CD4-positive, alpha-beta T cell treated with Interleukin-17A for 1 hour (primary cell): Measurements from ENCODE around the gene TENT4A.

Experiments
- DNase-seq: peaks from one replicate; pipeline ENCODE4 v3.0.0-alpha.2; 2020

Gene TENT4A

GRCh38 chr5:6718718-6719117 lies 5.5 kb downstream of the TENT4A start:
- no peak for DNase-seq

- no peak for DNase-seq
These were observed 6.2 kb downstream of the TENT4A start for GRCh38 chr5:6719417-6719816.

- no peak for DNase-seq
These were observed 6.8 kb downstream of the TENT4A start for GRCh38 chr5:6719896-6720560.

- DNase-seq, result no peak
These were observed 7.3 kb downstream of the TENT4A start for GRCh38 chr5:6720561-6720921.

- no peak for DNase-seq
These were observed 8.2 kb downstream of the TENT4A start for GRCh38 chr5:6721442-6721841.

GRCh38 chr5:6722015-6722414 lies 8.8 kb downstream of the TENT4A start:
- no peak for DNase-seq

GRCh38 chr5:6723122-6723815 lies 10.0 kb downstream of the TENT4A start:
- DNase-seq, result no peak

- DNase-seq, result no peak
These were observed 10.6 kb downstream of the TENT4A start for GRCh38 chr5:6723816-6724300.

- DNase-seq, result no peak
These were observed 11.2 kb downstream of the TENT4A start for GRCh38 chr5:6724321-6724929.

- DNase-seq, result no peak
These were observed 12.2 kb downstream of the TENT4A start for GRCh38 chr5:6725421-6725820.

GRCh38 chr5:6726006-6726405 lies 12.8 kb downstream of the TENT4A start:
- no peak for DNase-seq

- no peak for DNase-seq
These were observed 14.0 kb downstream of the TENT4A start for GRCh38 chr5:6727231-6727630.

- DNase-seq, result no peak
These were observed 15.0 kb downstream of the TENT4A start for GRCh38 chr5:6728011-6728794.

GRCh38 chr5:6728795-6729183 lies 15.6 kb downstream of the TENT4A start:
- DNase-seq, result no peak

GRCh38 chr5:6729386-6730310 lies 16.4 kb downstream of the TENT4A start:
- peak; percentile 39 for DNase-seq

- no peak for DNase-seq
These were observed 17.2 kb downstream of the TENT4A start for GRCh38 chr5:6730407-6730806.

GRCh38 chr5:6730807-6731206 lies 17.6 kb downstream of the TENT4A start:
- no peak for DNase-seq

GRCh38 chr5:6731465-6732237 lies 18.4 kb downstream of the TENT4A start:
- no peak for DNase-seq

- DNase-seq, result no peak
These were observed 19.6 kb downstream of the TENT4A start for GRCh38 chr5:6732634-6733410.

- no peak for DNase-seq
These were observed 20.4 kb downstream of the TENT4A start for GRCh38 chr5:6733411-6734242.
